NCI-H1048 (cell line): ENCODE results near the gene PCED1A.
"Not testable (repeated sequence)": the region's sequence is repeated elsewhere in the genome, so short reads cannot be mapped to it uniquely, and the experiment has no call there.

Experiments
- DNase-seq: peaks from one replicate; lab custom pipeline; 2025; lab: John Stamatoyannopoulos, UW

PCED1A gene

DNA sequence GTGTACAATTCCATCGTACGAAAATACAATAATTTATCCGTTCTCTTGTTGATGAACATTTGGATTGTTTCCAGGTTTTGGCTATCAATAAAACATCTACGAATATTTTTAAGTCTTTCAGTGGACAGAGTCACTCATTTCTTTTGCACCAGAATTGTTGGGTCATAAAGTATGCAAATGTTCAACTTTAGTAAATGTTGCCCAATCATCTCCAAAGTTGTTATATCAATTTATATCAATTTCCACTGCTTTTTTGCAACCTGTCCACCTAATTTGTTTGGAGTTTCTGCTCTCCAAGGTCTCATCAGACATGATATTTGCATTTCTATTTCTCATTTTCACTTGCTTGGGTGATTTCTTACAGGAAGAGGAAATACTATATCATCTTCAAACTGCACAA is 13.8 kb downstream of the PCED1A start:
- no peak for DNase-seq

DNA sequence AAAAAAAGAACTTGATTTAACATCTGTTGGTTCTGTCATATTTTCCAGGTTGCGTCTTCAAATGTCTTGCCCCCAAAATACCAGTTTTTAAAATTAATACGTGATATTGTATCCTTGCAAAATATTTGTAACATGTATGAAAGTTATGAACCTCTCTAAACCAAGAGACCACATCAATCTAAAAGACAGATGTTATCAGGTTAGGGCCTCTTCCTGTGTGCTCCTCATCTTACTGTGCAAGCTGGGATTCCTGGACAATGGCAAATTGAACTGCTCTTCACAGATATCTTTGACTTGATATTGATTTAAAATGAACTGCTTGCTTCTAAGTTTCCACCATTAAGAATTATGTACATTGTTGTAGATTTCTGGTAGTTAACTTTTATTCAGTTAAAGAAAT is 14.7 kb downstream of the PCED1A start:
- DNase-seq: no peak

DNA sequence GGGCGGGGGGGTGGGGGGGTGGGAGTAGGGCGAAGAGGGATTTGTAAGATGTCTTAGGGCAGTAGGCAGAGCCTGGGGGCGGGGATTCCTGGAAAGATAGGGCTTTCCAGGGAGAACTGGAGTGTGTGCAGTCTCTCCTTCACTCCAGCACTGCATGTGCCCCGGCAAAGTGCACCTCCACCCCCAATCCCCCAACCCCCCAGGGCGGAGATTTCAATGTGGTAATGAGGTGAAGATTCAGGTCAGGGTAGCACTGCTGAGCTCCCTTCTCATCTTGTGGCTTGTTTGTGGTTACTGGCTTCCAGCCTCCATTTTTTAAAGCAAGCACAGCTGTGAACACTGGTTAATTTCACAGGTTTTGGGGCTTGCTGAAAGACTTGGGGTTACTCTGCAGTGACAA is 18.4 kb downstream of the PCED1A start:
- no peak for DNase-seq

DNA sequence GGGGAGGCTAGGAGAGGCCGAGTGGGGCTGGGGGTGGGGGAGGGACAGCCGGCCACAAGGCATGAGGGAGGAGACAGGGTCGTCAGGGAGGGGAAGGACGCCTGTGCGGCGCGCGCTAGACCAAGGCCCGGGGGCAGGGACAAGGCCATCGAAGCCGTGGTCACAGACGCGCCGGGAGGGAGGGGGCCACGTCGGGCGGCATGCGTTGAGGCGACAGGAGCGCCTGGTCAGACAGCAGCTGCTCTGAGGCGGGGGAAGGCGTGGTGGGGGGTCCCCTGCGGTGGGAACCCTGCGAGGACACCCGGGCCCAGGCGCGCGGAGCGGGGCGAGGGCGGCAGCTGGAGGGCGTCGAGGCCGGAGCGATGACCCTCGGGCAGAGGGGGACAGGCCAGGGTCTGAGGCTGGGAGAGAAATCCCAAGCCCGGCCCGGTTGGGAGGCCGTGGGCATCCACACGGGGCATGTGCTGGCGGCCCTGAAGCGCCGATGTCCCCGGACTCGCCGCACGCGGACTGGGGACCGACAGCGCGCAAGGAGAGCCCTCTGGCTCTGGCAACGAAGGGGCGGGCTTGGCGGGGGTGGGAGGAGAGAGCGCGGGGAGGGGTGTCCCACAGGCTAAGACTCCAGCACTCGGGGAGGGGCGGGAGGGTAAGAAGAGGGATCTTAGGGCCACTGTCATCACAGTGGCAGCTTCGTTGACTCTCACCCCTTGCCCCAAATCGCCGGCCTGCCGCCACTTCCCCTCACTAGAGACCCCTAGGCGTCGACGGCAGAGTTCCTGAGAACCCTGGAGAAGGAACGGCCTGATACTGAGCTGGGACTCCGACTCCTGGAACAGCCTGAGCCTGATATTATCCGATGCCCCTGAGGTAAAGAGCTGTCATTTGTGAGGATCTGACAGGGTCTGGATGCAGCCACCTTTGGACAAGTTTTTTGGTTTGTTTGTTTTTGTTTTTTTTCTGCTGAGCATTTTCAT is 19.3 kb downstream of the PCED1A start:
- DNase-seq: no peak

DNA sequence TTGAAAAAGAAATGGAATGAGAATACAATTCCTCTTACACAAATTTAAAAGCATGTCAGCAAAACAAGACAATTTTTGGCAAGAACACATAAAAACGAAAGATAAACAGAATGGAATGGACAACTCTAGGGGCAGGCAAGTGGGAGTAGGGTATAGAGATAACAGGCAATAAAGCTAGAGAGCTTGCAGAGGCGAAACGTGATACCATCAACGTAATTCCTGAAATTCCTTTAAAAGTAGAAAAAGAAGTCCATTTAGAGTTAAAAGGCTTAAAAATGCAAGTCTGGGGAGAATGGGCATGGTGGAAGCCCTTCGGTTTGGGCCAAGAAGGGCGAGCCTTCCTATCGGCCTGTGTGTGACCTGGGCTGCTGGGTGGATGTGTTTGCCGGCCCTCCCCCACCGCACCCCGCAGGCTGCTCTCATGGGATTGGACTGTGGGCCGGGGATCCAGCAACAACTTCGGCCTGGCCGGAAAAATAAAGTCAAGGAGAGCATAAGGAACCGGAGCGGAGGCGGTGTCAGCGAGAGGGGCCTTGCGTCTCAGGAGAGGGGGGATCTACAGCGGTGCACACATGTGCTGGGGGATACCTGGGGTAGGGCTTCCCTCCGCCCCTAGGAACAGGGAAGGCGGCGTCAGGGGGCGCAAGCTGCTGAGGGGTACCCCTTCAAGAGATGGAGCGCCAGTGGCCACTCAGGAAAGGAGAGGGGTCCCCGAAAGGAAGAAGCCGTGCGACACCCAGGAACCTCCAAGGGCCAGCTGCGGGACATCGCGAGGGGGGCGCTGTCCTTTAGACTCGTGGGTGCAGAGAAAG is 20.2 kb downstream of the PCED1A start:
- DNase-seq: no peak

DNA sequence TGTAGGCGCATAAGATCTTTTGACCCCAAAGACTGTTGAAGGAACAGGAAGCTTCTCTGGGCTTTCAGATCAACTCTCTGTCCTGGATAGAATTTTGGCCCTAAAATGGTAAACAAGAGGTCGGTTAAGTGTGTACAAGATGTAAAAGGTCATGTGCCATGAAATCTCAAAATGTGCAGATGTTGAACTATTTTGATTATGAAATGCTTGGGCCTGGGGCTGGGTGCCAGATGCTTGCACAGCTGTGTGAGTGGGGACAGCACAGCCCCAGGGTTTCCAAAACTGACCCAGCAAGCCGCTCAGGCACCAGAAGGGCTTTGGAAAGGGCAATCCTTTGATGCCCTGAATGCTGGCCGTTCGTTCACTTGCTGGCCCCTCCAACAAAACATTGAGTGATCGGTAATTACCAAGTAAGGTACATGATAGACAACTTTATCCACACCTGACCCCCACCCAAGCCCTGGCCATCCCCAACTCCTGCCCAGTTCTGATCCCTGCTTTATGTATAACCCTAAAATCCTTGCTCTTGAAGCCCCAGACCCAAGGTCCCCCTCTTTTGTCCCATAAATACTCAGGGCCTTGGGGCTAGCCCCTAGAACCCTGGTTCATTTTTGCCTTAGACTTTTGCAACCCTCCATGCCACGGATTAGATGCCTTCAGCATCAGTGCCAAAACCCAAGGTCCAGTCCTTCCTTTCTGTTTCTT is 22.4 kb downstream of the PCED1A start:
- DNase-seq: no peak

DNA sequence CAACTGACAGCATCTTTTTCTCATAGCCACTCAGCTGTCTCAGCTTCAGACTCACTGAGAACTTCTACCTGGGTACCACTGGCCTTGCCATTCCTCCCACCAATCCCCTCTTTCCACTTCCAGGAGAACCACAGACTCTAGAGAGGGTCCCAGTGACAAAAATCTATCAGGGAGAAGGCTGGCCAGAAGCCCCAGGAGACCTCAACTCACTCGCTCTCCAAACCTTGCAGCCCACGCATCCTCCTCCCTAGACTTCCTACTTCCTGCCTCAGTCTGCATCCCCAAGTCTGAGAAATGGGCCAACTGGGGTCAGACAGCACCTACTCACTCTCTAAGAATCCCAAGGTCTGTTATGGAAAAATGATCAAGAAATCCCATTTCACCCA is 23.1 kb downstream of the PCED1A start:
- DNase-seq: no peak

DNA sequence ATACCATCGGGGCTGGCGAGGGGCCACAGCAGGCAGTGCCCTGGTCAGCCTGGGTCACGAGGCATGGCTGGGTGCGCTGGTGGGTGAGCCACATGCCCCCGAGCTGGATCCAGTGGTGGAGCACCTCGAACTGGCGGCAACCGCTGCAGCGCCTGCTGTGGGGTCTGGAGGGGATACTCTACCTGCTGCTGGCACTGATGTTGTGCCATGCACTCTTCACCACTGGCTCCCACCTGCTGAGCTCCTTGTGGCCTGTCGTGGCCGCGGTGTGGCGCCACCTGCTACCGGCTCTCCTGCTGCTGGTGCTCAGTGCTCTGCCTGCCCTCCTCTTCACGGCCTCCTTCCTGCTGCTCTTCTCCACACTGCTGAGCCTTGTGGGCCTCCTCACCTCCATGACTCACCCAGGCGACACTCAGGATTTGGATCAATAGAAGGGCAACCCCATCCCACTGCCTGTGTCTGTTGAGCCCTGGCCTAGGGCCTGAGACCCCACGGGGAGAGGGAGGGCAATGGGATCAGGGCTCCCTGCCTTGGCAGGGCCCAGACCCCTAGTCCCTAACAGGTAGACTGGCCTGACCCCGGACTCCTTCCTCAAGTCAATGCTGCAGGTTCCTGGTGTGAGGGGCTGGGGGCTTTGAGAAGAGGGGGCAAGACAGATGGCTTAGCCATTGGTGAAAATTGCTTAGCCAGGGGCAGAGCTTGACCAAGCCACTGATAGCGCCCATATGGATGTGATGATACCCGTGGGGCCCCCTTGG is 23.7 kb downstream of the PCED1A start:
- no peak for DNase-seq

DNA sequence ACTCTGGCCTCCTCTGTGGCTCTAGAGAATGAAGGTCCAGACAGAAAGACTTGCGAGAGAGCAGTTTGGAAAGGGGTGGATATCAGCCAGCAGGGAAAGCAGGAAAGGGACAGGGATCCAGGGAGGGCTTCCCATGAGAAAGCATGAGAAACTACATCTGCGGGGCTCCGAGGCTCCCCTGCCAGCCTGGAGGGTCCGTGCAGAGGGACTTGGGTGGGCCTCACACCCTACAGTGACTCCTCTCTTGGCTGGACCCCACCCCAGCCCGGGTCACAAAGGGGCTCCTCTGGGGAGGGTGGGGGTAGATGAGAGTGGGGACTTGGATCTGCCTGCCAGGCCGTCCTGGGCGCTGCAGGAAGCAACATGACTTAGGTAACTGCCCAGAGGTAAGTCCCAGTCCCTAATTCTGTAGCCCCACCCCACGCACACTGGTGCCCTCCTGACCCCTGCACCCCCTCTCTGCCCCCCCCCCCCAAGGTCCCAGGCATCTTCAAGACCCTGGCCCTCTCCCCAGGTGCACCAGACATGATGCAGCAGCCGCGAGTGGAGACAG is 24.3 kb downstream of the PCED1A start, which contains the start of gene TMEM239:
Gene TMEM239 (plus strand): TSS at position 335 of the 553 bp plus-strand sequence. CDS start 191 bp downstream, at position 526.
- no peak for DNase-seq

DNA sequence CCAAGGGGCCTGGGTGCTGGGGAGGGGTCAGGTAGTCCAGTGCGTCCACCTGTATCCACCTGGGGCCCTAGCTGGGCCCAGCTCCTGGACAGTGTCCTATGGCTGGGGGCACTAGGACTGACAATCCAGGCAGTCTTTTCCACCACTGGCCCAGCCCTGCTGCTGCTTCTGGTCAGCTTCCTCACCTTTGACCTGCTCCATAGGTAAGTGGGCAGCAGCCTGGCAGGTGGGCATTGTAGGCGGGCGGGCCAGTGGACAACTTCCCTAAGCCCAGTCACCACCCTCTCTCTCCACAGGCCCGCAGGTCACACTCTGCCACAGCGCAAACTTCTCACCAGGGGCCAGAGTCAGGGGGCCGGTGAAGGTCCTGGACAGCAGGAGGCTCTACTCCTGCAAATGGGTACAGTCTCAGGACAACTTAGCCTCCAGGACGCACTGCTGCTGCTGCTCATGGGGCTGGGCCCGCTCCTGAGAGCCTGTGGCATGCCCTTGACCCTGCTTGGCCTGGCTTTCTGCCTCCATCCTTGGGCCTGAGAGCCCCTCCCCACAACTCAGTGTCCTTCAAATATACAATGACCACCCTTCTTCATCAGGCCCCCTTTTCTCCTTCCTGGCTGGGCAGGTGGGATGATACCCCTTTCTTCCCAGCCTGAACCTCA is 25.1 kb downstream of the PCED1A start:
- DNase-seq: no peak

DNA sequence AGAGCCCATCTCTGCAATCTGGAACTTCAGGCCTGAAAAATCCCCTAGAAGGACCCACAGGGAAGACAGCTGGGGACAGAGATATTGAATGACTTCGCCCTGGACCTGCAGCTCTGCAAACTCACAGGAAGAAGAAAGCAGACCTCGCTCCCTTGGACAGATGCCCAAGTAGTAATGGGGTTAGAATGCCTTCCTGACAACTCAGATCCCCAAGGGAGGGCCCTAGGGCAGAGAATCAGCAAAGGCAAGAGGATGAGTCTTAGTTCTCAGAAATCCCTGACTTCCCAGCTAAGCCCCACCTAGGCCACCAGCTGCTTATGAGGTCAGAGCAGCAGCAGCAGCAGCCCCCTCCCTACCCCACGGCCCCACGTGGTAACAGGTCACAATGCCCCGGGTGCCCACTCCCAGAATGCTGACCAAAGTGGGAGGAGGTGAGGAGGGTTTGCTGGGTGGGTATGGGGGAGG is 25.8 kb downstream of the PCED1A start, which contains the start of gene C20orf141:
Gene C20orf141 (plus strand): TSS at position 401 of the 465 bp plus-strand sequence. CDS start 198 bp downstream, outside the sequence.
- no peak for DNase-seq

DNA sequence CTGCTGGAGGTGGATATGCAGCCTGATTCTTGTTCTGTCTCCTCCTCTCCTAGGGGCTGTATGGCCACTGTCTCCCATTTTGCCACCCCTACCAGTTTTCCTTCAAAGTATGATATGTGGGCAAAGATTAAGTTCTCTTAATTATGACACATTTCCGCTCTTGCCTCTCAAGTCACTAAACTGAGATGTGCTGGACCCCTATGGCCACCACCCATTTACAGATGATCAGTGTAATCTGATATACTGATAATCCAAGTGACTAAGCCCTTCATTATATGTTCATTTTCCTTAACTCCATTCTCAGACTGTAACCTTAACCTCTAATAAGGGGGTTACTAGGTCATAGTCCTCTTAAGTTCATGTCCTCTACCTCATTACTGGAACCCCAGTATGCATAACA is 26.4 kb downstream of the PCED1A start:
- no peak for DNase-seq

DNA sequence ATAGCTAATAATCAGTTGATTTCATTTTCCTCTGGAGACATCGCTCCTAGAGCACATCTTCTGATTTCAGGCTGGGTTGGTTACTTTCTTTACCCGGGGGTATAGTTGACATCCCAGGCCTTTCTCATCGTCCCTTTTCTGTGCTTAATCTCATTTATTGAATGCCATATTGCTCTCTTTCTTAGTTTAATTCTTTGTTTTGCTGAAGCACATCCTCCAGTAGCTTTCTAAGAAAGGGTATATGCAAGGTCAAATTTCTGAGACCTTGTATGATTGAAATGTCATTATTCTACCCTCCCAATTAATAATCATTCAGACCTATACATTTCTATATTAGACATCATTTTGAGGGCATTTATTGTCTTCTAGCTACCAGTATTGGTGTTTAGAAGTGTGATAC is 28.3 kb downstream of the PCED1A start:
- no peak for DNase-seq

DNA sequence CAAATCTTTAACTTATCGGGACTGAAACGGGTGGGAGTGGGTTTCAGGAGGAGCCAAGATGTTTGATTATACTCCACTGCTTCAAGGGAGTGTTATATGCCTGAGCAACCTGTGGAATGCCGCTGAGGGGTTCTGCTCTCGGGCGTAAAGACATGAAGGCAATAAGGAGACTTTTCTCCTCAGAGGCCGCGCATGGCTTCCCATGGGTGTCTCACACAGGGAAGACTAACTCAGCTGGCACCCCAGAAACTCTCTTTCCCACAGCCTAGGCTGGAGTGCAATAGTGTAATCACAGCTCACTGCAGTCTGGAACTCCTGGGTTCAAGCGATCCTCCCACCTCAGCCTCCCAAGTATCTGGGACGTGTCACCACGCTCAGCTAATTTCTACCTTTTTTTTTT is 30.8 kb downstream of the PCED1A start:
- no peak for DNase-seq

DNA sequence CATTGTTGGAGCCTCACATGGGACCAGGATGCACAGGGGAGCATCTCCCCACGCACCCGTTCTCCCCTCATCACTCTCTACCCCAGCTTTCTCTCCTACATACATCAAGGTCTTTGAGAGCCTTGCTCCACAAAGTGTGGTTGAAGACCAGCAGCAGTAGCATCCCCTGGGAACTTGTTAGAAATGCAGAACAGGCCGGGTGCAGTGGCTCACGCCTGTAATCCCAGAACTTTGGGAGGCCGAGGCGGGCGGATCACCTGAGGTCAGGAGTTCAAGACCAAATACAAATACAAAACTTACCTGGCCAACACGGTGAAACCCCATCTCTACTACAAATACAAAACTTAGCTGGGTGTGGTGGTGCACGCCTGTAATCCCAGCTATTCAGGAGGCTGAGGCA is 32.5 kb downstream of the PCED1A start:
- not testable (repeated sequence) for DNase-seq

DNA sequence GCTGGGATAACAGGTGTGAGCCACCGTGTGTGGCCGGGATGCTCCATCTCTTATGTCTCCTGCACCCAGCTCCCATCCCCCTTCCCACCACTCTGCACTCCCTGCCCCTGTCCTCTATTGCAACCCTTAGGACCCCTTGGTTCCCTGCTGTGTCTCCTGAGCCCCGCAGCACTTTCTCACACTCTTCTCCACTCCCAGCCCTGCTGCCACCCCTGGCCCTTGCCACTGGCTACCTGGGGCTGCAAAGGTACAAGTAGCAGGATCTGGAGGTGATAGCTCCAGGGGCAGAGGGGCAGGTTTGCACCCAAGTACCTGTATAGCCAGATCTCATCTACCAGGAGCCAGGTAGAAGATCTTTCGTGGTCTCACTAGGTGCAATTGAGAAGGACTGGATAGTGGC is 33.4 kb downstream of the PCED1A start:
- no peak for DNase-seq

DNA sequence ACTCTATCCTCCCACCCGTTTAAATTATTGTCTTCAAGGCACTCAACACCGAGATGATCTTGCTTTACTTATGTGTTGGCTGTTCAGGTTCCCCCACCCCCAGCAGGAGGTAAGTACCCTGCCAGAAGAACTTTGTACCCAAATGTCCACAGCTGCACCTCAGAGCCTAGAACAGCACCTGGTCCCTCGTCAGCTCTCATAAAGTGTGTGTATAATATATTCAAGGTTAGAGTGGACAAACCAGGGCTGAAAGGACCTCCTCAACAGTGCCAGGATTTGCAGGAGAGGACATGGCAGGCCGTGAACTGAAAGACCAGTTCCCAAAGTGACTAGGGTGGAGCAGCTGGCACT is 34.1 kb downstream of the PCED1A start:
- DNase-seq: no peak

DNA sequence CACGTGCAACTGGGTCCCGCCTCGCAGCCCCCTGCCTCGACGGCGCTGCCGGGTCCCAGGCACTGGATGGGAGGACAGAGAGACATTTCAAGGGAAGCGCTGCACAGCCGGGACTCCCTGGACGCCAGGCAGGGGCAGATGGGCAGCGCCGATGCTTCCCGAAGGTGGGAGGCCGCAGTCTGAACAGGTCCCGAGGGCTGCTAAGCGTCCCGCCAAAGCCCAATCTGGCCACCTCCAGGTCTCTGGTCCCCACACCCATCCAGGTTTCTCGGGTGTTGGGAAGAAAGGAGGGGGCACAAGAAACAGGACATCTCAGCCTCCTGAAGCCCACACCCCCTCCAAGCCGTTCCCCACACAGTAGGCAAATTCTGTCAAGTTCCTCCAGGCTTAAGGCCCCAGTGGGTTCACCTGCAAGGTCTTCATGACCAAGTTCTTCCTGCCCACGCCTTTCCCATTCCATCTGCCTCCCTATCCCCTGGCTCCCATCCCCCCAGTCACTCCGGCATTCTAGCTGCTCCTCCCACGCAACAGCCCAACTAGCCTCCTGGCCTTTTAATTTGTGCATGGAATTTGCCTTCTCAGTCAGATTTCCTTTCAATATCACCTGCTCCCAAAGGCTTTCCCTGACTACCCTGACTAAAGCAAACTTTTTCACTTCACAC is 34.6 kb downstream of the PCED1A start:
- DNase-seq: no peak

DNA sequence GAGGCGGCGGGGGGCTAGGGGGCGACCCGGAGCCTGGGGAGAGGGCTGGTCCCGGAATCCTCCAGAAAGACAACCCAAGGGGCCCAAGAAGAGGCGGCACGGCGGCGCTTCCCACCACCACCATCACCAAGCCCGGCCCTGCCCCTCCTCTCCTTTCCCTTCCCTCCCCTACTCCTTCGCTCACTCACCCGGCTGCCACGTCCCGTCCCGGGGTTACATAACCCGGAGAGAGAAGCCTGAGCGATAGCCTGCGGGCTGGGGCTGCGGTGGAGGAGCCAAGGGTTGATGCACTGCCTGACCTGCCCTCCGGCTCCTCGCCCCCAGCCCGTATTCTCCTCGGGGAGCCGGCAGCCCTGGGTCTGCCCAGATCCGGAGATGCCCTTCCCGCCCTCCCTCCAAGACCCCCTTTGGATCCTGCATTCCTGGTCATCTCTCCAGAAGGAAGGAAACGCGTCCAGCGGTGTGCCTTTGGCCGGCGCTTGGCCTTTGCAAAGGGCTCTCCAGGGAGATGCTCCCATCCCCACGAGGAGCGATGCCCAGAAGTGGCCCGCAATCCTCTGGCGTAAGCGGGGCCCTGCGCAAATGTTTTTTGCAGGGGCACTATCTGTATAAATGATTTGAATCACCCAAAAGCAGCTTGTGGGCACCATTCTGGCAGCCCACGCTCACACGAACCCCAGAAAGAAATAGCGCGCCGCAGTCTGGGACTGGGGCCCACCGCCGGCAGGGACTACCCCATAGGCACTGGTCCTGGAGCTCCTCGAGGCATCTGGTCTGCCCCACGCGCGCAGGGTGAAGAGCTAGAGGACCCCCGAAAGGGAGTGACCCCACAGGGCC is 35.4 kb downstream of the PCED1A start:
- DNase-seq: no peak
